ENCODE data around the gene DNASE1. TPM values are rescaled to one million over a fixed set of nuclear protein-coding genes. Genes with fewer than 3 reads are reported as not detected.

The DNASE1 gene
- total RNA-seq, 1 donor from 2014 or later: 49.3 TPM

DNA sequence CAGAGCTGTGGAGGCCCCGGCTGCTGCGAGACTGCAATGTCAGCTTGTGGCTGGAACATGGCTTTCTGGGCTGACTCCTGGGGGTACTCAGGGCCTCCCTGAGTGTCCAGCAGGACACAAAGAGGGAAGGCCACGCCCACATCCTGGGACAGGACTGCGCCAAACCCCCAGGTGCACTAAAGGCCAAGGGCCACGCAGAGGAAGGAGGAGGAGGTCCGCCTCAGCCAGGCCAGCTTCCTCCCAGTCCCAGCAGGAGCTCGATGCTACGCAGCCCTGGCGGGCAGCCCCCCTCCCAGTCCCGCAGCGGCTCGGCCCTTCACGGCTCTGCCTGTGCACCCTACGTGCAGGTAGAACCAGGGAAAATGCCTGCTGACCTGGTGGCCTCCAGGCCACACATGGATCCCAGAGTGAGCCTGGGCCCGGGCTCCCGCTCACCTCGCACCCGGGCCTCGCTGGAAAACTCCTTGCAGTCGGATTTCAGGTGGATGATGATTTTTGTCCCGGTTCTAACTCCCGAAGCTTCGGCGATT lies 21.2 kb downstream of the DNASE1 start:
- Mint-ChIP-seq H3K4me3 (ENCODE audit: low read depth) (no peak overlapping the region), H3K27me3 (no peaks in the 10 kb centered on the region), H3K27ac (peak overlapping the region; percentile 62), H3K4me1 (ENCODE audit: low read depth) (no peaks in the 10 kb centered on the region), H3K9me3 (ENCODE audit: low read depth) (no peaks in the 10 kb centered on the region), H3K36me3 (ENCODE audit: insufficient read depth) (peaks cover 15% of the 10 kb centered on the region)
- no peak for DNase-seq (ENCODE audit: low spot score, unreplicated experiment)
- TF ChIP-seq, protein P1, sequence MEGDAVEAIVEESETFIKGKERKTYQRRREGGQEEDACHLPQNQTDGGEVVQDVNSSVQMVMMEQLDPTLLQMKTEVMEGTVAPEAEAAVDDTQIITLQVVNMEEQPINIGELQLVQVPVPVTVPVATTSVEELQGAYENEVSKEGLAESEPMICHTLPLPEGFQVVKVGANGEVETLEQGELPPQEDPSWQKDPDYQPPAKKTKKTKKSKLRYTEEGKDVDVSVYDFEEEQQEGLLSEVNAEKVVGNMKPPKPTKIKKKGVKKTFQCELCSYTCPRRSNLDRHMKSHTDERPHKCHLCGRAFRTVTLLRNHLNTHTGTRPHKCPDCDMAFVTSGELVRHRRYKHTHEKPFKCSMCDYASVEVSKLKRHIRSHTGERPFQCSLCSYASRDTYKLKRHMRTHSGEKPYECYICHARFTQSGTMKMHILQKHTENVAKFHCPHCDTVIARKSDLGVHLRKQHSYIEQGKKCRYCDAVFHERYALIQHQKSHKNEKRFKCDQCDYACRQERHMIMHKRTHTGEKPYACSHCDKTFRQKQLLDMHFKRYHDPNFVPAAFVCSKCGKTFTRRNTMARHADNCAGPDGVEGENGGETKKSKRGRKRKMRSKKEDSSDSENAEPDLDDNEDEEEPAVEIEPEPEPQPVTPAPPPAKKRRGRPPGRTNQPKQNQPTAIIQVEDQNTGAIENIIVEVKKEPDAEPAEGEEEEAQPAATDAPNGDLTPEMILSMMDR (IDR thresholded peaks at IDR 0.05; ENCODE audit: unreplicated experiment): no peak

DNA sequence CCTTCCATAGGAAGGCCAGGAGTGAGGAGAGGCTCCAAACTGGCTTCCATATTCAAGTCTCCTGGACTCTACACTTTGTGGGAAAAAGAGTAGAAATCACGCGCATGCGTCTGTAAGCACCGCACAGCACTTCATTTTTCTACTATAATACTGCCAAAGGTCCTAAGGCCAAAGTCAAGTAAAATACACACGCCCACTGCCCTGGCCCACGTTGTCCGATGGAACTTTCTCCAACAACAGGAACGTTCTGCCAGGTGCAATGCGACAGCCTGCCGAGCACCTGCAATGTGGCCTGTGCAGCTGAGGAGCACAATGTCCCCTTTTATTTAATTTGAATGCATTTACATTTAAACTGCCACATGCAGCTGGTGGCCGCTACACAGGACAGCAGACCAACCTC lies 23.5 kb downstream of the DNASE1 start:
- Mint-ChIP-seq H3K4me1 (ENCODE audit: low read depth) (no peaks in the 10 kb centered on the region), H3K27ac (no peak overlapping the region), H3K27me3 (no peaks in the 10 kb centered on the region), H3K4me3 (ENCODE audit: low read depth) (no peak overlapping the region), H3K9me3 (ENCODE audit: low read depth) (no peaks in the 10 kb centered on the region), H3K36me3 (ENCODE audit: insufficient read depth) (peaks cover 24% of the 10 kb centered on the region)
- TF ChIP-seq, protein P1 (IDR thresholded peaks at IDR 0.05; ENCODE audit: unreplicated experiment): no peak
- no peak for DNase-seq (ENCODE audit: low spot score, unreplicated experiment)

DNA sequence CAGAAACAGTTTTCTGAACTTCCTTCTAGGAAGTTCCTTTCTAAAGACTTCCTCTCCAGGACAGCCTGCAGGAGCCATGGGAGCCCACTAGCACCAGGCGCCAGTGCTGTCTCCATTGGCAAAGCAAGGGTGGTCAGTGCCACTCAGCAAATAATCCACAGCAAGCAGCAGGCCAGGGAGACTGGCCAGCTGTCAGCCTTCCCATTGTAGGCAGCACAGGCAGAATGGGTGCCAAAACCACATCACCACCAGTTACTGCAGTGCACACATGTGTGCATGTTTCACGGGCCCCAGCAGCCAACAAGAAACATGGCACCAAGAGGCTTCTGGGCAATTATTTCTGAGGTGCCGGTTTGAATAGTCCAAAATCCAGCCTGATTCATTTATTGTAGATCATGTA lies 26.7 kb downstream of the DNASE1 start:
- no peaks in the 10 kb centered on the region for H3K9me3 Mint-ChIP-seq (ENCODE audit: low read depth)
- peaks cover 23% of the 10 kb centered on the region for H3K36me3 Mint-ChIP-seq (ENCODE audit: insufficient read depth)
- DNase-seq (ENCODE audit: low spot score, unreplicated experiment): no peak
- TF ChIP-seq, protein P1 (IDR thresholded peaks at IDR 0.05; ENCODE audit: unreplicated experiment): no peak
- H3K27me3 Mint-ChIP-seq: no peaks in the 10 kb centered on the region
- H3K4me3 Mint-ChIP-seq (ENCODE audit: low read depth): no peak overlapping the region
- no peak overlapping the region for H3K27ac Mint-ChIP-seq
- no peaks in the 10 kb centered on the region for H3K4me1 Mint-ChIP-seq (ENCODE audit: low read depth)

DNA sequence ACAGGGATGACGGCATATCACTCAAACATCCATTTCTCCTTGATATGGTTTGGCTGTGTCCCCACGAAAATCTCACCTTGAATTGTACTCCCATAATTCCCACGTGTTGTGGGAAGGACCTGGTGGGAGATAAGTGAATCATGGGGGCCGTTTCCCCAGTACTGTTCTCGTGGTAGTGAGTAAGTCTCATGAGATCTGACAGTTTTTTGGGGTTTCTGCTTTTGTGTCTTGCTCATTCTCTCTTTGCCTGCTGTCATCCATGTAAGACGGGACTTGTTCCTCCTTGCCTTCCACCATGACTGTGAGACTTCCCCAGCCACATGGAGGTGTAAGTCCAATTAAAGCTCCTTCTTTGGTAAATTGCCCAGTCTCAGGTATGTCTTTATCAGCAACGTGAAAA lies 32.5 kb downstream of the DNASE1 start:
- no peaks in the 10 kb centered on the region for H3K9me3 Mint-ChIP-seq (ENCODE audit: low read depth)
- H3K27ac Mint-ChIP-seq: no peak overlapping the region
- H3K4me3 Mint-ChIP-seq (ENCODE audit: low read depth): no peak overlapping the region
- no peak for DNase-seq (ENCODE audit: low spot score, unreplicated experiment)
- TF ChIP-seq, protein P1 (IDR thresholded peaks at IDR 0.05; ENCODE audit: unreplicated experiment): no peak
- H3K27me3 Mint-ChIP-seq: no peaks in the 10 kb centered on the region
- H3K36me3 Mint-ChIP-seq (ENCODE audit: insufficient read depth): peaks cover 35% of the 10 kb centered on the region
- H3K4me1 Mint-ChIP-seq (ENCODE audit: low read depth): peaks cover 8% of the 10 kb centered on the region

DNA sequence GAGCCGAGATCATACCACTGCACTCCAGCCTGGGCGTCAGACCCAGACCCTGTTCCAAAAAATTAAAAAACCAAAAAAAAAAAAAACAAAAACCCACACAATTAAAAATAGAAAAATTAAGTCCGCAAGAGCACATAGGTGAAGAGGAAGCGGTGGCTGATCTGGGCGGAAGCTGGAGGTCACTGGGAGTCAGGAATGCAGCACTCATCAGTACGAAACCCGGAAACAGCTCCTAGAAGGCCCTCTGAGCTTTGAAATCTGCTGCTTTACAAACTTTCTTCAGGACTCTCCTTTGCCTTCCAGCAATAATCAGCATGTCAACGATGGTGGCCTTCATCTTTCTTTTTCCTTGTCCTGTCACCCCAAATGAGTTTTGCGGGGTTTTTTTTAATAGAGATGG lies 33.3 kb downstream of the DNASE1 start:
- Mint-ChIP-seq H3K27me3 (no peaks in the 10 kb centered on the region), H3K36me3 (ENCODE audit: insufficient read depth) (peaks cover 31% of the 10 kb centered on the region), H3K4me3 (ENCODE audit: low read depth) (no peak overlapping the region), H3K9me3 (ENCODE audit: low read depth) (no peaks in the 10 kb centered on the region), H3K4me1 (ENCODE audit: low read depth) (peaks cover 8% of the 10 kb centered on the region), H3K27ac (no peak overlapping the region)
- no peak for DNase-seq (ENCODE audit: low spot score, unreplicated experiment)
- TF ChIP-seq, protein P1 (IDR thresholded peaks at IDR 0.05; ENCODE audit: unreplicated experiment): no peak

All from progenitor cell of endocrine pancreas (in vitro differentiated cells).